EL (cell line): ENCODE data around the gene DCAF4L1.

ENCODE experiments used
- DNase-seq: peaks from one replicate; pipeline ENCODE4 v3.0.0-alpha.2; 2016

The DCAF4L1 gene, protein sequence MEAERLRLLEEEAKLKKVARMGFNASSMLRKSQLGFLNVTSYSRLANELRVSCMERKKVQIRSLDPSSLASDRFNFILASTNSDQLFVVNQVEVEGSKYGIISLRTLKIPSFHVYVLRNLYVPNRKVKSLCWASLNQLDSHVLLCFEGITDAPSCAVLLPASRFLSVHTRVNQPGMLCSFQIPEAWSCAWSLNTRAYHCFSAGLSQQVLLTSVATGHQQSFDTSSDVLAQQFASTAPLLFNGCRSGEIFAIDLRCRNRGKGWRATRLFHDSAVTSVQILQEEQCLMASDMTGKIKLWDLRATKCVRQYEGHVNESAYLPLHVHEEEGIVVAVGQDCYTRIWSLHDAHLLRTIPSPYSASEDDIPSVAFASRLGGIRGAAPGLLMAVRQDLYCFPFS

GRCh38 chr4:41981456-41981855, at the start of gene DCAF4L1:
Gene DCAF4L1 (plus strand): TSS chr4:41981756. CDS start chr4:41981793, 37 bp downstream.
- no peak for DNase-seq

GRCh38 chr4:41932988-41933387, 48.6 kb upstream of the DCAF4L1 start:
- DNase-seq, result no peak

DNA sequence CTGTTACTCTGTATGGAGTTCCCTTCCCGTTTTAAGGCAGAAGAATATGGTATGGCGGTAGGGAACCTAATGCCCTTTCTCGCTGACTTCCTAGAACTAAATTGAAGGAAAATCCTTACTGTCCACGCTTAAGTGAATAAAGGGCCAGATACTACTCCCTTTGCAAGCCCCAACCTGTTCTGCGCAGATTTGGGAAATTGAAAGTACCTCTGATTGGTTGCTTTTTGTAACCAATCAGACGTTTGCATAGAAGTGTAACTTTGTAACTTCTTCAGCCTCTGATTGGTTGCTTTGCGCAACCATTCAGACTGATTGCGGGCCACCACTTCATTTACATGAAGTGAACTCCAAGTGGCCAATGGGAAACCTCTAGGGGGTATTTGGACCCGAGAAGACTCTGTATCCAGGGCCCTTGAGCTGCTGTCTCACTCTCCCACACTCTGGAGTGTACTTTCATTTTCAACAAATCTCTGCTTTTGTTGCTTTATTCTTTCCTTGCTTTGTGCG, 47.5 kb upstream of the DCAF4L1 start:
- DNase-seq, result no peak

DNA sequence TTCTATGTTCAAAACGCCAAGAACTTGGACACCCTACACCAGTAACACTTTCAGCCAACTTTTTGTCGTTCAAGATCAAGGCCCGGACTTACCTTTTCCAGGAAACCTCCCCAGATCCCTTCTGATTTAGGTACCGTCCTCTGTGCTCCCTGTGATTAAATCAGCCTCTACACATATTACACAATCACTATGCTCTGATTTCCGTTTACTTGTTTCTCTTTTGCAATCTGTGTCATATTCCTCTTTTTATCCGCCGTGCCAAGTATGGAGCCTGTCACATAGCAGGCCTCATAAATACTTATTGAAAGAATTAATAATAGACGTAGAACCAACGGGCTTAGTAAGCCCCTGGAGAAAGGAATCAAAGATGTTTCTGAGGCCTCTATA, 47.0 kb upstream of the DCAF4L1 start:
- no peak for DNase-seq

- peak; percentile 88 for DNase-seq
Observed at GRCh38 chr4:41934901-41935651, 46.5 kb upstream of the DCAF4L1 start, which contains the start of gene TMEM33. Gene TMEM33 (plus strand): TSS chr4:41935429. CDS start chr4:41935485, 56 bp downstream.

DNA sequence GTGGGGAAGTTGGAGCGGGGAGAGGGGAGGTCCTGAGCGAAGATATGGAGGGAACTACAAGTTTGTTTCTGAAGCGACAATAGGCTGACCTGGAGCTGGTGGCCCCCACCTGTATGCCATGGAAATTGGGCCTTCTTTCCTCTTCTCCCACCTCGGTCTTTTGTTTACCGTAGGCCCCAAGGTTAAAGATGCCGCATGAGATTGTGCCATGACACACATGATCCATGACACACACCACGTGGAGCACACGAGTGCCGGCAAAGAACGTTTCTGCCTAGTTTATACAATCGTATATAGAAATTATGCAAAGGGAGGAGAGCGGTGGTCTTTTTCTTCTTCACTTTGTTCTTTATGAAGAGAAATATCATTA, 45.9 kb upstream of the DCAF4L1 start:
- DNase-seq, result peak; percentile 26

DNA sequence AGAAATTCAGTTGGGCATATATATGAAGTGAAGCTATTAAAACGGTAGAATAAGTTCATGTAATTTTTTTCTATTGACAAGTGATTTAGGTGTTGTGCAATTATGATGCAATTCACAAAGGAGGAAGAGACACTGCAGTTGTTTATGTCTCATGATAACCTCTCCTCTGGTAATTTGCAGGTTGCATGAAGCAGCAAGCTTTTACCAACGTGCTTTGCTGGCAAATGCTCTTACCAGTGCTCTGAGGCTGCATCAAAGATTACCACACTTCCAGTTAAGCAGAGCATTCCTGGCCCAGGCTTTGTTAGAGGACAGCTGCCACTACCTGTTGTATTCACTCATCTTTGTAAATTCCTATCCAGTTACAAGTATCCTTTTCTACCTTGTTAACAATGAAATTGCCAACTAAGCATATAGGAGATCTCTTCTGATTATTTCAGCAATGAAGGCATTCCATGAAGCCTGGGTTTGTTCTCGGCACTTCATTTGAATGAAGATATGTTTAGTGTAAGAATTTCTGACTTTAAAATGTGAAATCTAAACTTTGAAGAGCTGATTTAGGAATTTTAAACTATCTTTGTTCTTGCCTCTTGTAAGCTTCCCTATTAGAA, 42.4 kb upstream of the DCAF4L1 start:
- DNase-seq, result no peak

DNA sequence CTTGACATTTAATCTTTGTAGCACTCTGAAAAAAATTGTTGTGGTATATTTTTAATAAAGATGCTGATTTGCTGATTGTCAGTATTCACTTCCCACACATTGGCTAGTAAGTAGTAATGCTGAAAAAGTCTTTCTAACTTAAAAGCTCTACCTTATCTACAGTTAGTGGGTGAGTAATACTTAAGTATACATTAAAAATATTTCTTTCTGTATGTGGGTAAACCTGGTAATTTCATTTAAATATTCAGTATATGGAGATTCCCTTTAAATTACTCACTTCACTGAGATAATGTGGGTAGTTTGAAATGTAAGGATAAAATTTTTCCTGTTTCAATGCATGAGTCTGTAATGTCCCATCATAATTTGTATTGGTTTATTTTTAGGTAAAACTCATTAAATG, 40.7 kb upstream of the DCAF4L1 start:
- DNase-seq, result no peak

DNA sequence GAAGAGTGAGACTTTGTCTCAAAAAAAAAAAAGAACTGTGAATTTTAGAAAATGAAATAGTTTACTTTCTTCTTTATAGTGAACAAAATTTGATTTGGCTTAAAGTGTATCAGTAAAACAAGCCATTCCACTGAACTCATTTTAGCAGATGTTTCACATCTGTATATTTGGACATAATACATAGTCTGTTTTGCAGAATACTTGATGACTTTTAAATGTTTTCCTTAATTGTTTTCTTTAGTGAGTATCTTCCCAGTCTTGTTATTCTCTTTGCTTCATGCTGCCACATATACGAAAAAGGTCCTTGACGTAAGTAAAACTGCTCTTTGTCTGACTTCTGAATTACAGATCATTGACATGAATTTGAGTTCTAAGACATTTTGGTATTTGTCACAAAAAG, 38.0 kb upstream of the DCAF4L1 start:
- no peak for DNase-seq

DNA sequence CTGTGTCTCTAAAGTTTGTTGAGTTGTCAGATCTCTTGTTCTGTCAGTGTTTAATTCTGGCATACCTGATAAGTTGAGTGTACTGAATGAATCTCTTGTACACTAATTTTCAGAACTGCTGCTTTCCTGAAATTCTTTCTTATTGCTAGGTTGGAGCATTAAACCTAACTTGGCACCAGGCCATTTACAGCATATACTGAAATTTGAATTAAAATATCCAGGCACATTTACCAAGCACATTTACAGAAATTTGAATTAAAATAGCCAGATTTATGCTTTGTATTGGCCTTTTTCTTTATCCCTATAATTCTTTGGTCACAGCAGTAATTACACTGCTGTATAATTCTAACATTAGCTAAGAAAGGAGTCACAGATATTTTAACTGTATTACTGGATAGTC, 37.5 kb upstream of the DCAF4L1 start:
- DNase-seq, result no peak

DNA sequence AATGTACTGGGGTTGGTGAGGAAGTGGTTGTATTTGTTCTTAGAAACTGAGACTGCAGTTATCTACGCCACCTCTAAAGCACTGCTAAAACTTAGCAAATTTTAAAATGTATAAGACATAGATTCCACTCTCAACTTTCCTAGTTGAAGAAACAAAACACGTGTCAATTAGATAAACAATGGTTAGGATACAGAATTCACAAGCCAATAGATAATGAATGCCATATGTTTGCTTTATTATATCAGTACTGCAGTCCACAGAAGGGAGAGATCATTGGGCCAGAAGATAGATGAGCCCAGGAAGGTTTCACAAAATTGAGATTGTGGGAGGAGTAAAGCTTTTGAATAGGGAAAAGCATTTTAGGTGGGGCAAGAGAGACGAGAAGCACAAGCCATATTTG, 32.0 kb upstream of the DCAF4L1 start:
- no peak for DNase-seq

- peak; percentile 28 for DNase-seq
Observed at GRCh38 chr4:41957634-41958033, 23.9 kb upstream of the DCAF4L1 start.

DNA sequence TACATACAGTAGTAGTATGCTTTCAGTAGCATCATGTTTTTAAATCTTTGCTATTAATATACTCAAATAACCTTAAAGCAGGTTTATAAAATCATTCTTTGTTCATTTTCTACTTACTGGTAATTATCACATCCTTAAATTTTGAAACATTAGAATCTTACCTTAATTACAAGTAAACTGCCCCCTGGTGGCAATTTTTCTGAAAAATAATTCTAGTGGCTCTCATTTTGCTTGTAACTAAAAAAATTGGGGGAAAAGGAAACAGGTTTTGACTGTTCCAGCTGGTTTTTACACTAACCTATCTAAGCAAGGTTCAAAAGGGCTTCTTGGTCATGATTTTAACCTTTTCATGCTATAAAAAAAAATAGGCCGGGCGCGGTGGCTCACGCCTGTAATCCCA, 18.5 kb upstream of the DCAF4L1 start:
- DNase-seq, result peak; percentile 24

DNA sequence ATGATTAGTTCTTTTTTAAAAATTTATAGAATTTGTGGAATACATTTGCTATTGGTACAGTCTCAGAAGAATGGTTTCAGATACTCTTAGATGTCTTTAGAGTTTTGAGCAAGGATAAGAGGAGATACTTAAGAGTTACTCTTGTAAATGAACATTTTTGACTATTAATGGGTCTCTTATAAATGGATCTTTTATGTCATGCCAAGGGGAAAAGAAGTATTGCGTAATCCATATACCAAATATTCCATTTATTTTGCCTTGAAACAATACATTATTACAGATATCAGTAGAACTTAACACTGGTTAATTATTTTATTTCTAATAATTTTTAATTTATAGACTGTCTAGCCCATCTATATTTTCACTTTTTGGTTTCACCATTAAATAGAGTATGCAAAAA, 17.2 kb upstream of the DCAF4L1 start:
- no peak for DNase-seq

DNA sequence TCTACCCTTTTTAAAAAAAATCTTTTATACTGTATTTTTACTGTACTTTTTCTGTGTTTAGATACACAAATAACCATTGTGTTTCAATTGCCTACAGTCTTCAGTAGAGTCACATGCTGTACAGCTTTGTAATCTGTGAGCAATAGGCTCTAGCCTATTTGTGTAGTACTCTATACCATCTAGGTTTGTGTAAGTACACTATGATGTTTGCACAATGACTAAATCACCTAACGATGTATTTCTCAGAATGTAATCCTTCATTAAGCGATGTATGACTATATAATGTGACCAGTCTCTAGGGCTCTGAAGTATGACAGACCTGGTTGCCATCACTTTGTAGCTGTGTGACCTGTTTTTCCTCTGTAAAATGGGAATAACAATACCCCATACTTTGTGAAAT, 14.2 kb upstream of the DCAF4L1 start:
- DNase-seq, result no peak

DNA sequence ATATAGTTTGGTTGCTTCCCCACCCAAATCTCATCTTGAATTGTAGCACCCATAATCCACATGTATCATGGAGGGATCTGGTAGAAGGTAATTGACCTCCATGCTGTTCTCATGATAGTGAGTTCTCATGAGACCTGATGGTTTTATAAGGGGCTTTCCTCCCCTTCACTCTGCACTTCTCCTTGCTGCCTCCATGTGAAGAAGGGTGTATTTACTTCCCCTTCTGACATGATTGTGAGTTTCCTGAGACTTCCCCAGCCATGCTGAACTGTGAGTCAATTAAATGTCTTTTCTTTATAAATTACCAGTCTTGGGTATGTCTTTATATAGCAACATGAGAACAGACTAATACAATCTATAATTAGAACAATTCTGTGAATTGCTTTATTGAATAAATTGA, 11.9 kb upstream of the DCAF4L1 start:
- DNase-seq, result no peak

- DNase-seq, result no peak
Observed at GRCh38 chr4:41975341-41975740, 6.2 kb upstream of the DCAF4L1 start.

- no peak for DNase-seq
Observed at GRCh38 chr4:41976775-41977516, 4.6 kb upstream of the DCAF4L1 start.

- DNase-seq, result peak; percentile 60
Observed at GRCh38 chr4:41977709-41978108, 3.8 kb upstream of the DCAF4L1 start.

DNA sequence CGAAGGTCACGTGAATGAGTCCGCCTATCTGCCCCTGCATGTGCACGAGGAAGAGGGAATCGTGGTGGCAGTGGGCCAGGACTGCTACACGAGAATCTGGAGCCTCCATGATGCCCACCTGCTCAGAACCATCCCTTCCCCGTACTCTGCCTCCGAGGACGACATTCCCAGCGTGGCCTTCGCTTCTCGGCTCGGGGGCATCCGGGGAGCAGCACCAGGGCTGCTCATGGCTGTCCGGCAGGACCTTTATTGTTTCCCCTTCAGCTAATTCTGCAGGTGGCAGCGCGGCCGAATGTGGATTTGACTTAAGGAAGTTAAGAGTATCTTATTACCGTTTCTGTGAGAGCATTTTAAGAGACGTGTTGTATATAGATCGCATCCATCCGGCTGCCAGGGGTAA, 1.2 kb downstream of the DCAF4L1 start:
- no peak for DNase-seq

- no peak for DNase-seq
Observed at GRCh38 chr4:41985151-41985550, 3.6 kb downstream of the DCAF4L1 start.

DNA sequence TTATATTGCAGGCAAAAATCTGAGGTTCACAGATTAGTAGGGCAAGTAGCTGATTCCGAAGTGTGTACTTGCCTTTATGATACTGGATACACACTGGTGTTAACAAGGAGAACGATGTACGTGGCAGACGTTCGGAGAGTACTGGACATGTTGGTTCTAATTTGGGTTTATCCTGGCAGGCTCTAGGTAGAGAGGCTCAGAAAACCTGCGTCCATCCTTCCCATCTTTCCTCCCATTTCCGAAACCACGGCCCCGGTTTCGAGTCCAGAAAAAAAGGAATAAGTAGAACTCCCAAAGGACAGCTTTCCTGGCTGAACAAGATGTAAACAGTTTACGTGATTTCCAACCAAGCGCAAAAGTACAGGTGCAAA, 8.4 kb downstream of the DCAF4L1 start:
- DNase-seq, result no peak
